GM21526 (cell line): ENCODE measurements around the gene BAX.

Experiments used
- ATAC-seq: cut with Tn5 transposase; IDR thresholded peaks from one replicate; pipeline ENCODE4 v1.9.1; 2021; ENCODE audit warnings: moderate library complexity; ENCODE audit not compliant: unreplicated experiment, low FRiP score

Gene BAX

GRCh38 chr19:48977061-48977460 is 22.4 kb downstream of the BAX start:
- no peak for ATAC-seq

DNA sequence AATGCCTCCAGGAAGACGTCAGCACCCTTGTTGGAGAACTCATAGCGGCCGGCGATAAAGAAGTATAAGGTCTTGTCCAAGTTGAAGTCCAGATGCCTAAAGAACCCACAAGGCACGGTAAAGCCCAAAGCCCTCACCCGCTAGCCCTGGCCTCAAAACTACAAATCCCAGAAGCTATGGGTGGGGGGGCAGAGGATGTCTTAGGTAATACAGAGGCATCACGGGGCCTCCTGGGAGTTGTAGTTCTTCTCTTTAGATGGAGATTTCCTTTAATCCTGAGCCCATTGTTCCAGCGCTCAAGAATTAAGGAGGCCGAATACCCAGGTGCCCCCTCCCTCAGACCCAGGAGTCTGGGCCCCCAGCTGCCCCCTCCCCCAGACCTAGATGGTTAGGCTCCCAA is 27.6 kb downstream of the BAX start:
- ATAC-seq = no peak

GRCh38 chr19:48985711-48986110 is 31.0 kb downstream of the BAX start:
- no peak for ATAC-seq

- no peak for ATAC-seq
Observed at GRCh38 chr19:48986211-48986610, 31.5 kb downstream of the BAX start.

DNA sequence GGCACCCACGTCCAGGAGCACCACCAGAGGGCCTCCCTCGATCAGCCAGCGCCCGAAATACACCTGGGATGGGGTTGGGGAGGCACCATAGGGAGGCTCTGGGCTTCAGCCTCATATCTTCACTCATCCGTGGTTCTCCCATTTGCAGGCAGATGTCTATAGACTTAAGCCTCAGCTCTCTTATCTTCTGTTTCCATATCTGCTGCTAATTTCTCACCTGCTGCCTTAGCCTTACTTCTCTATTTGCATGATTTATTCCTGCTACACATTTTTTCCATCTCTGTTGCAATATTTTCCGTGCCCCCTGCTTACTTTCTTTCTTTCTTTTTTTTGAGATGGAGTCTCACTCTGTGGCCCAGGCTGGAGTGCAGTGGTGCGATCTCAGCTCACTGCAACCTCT is 32.6 kb downstream of the BAX start:
- no peak for ATAC-seq

- ATAC-seq = no peak
Observed at GRCh38 chr19:48988286-48988685, 33.6 kb downstream of the BAX start.

DNA sequence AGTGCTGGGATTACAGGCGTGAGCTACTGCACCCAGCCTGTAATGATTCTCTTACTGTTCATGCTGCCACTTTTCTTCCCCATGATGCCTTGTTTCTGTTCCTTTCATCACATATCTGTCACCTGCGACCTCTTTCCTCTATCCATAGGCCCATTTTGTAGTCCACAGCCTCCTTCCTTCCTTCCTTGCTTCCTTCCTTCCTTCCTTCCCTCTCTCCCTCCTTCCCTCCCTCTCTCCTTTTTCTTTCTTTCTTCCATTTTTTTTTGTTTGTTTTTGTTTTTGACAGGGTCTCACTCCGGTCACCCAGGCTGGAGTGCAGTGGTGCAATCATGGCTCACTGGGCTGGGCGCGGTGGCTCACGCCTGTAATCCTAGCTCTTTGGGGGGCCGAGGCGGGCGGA is 34.2 kb downstream of the BAX start:
- no peak for ATAC-seq

DNA sequence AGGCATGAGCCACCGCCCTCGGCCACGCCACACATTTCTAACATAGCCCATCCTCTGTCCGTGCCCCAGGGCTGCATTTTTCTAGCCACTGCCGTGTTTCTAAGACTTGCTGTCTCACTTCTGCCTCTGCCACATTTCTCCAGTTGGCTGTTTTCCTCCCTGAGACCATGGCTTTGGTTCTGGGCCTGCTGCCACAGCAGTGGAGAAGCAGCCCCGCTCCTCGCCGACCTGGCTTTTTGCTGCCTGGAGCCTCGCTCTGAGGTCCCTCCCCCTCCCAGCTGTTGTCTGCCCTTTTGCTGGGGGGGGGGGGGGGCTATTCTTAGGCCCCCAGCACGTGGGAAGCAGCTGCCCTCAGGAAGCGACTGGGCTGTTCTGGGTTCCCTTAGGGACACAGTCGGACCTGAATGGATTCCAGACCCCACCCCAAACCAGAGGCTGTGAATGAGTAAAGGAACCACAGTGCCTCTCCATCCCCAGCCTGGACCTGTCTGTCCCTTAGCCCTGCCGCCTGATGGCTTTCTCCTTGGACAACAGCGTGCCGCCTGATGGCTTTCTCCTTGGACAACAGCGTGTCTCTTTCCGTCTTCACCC is 35.1 kb downstream of the BAX start:
- no peak for ATAC-seq

- ATAC-seq = no peak
Observed at GRCh38 chr19:48990400-48990799, 35.7 kb downstream of the BAX start.

DNA sequence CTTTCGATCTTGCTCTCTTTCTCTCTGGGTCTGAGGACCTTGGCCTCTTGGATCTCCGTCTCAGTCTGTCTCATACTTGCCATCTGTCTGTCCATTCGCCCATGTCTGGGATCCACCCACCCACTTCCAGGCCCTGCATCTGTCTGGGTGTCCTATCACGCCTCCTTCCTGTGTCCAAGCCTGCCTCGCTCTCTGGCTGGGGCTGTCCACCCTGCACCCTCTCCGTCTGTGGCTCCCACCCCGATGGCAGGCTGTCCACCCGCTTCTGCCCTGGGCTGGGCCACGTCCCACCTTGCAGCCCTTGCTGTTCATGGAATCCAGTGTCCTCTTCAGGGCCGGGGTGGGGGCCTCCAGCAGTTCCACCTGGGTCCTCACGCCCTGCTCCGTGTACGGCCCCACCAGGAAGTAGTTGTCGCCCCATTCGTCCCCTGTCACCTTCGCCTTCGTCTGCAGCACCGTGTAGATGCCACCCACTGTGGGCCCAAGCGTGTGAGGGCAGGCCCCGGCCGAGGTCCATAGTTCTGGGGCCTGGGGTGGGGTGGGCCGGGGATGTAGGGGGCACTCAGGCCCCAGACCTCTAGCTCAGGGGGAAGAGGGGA is 36.4 kb downstream of the BAX start:
- no peak for ATAC-seq

- no peak for ATAC-seq
Observed at GRCh38 chr19:48991873-48992580, 37.4 kb downstream of the BAX start.

GRCh38 chr19:48992581-48993174 is 38.0 kb downstream of the BAX start:
- ATAC-seq = peak; percentile 2

GRCh38 chr19:48993175-48994034 is 38.7 kb downstream of the BAX start, which contains the start of the genes GYS1 and RUVBL2:
Gene GYS1, minus strand, starts transcription at chr19:48993309. Its CDS starts 197 bp downstream, at chr19:48993112.
Gene RUVBL2, plus strand, starts transcription at chr19:48993887. Its CDS starts 25 bp downstream, at chr19:48993912.
- peak; percentile 81 for ATAC-seq

DNA sequence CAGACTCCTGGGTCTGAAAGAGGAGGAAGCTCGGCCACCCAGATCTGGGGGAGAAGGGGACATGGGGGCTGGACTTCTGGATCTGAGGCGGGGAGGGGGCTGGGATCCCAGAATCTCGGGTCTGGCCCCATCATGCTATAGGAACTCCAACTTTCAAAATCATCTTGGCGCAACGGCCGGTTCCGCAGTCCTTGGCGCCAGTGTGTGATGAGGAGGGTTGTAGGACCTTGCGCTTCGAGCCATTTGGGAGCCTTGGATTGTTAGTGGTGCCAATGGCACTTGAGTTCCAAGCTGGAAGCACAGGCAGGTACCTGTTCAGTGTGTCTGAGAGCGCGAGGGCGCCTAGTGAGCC is 39.3 kb downstream of the BAX start:
- no peak for ATAC-seq

DNA sequence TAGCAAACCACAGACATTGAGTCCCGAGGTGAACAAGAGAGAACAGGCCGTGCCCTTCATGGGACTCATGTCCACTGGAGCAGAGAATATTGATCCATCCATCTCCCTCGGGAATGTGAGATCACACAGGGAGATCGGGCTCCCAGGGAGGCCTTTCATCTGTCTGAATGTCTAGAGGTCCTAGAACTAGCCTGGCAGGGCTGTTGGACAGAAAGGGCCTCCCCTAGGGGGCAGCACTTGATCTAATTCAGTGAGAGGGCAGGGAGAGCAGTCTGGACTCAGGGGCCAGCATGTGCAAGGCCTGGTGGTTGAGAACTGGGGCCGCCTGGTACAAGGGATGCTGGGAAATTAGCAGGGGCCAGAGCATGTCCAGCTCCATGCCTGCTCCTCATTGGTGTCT is 43.3 kb downstream of the BAX start:
- no peak for ATAC-seq

GRCh38 chr19:48999481-49000325 is 45.0 kb downstream of the BAX start:
- ATAC-seq = no peak

DNA sequence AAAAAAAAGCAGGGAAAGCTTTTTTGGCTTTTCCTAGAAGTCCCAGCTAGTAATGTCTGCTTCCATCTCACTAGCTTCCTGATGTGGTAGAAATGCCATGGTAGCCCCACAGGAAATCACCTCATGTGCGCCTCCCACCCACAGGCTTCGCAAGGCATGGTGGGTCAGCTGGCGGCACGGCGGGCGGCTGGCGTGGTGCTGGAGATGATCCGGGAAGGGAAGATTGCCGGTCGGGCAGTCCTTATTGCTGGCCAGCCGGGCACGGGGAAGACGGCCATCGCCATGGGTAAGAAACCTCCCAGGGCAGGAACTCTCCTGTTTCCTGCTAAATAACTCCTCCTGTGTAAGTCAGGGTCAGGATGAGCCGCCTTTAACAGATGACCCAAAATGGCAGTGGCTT is 49.5 kb downstream of the BAX start:
- no peak for ATAC-seq

- no peak for ATAC-seq
Observed at GRCh38 chr19:49004964-49005614, 50.4 kb downstream of the BAX start.

- no peak for ATAC-seq
Observed at GRCh38 chr19:49006905-49007304, 52.2 kb downstream of the BAX start.
